B cell (primary cell): ENCODE results near the gene KIRREL3. TPM values are rescaled to one million over a fixed set of nuclear protein-coding genes. Genes with fewer than 3 reads are reported as not detected.

Experiments used
- ATAC-seq: fragments of 200-7000 bp; cut with Tn5 transposase; one replicate; pipeline ENCODE4 v1.10.0; 2021; ENCODE audit warnings: low read depth, mild to moderate bottlenecking, moderate number of reproducible peaks, moderate library complexity
- CTCF ChIA-PET: fragments of 350-600 bp; sonication (Branson Sonifier 250); formaldehyde crosslinking; loops from one replicate; lab custom pipeline; 2021; ENCODE audit warnings: antibody characterized with exemption, inconsistent platforms; lab: Charles Lee
- POLR2A ChIA-PET: fragments of 350-600 bp; sonication (Branson Sonifier 250); formaldehyde crosslinking; loops from one replicate; lab custom pipeline; 2021; ENCODE audit warnings: antibody characterized with exemption; lab: Charles Lee
- DNase-seq: peaks from one replicate; pipeline ENCODE4 v3.0.0; 2013
- H2AFZ ChIP-seq: 2 replicates; pipeline ENCODE4 v1.6.1; 2012; ENCODE audit warnings: mild to moderate bottlenecking, low read depth, low read length; ENCODE audit not compliant: insufficient read depth, poor library complexity, severe bottlenecking
- H3K27ac ChIP-seq, 2 donors: 1 replicate in 1 of 2; 2 replicates in 1 of 2; pipeline ENCODE4 v1.5.1; 2012 to 2013; ENCODE audit warnings: low read length in 2 of 2, mild to moderate bottlenecking in 2 of 2, moderate library complexity in 1 of 2
- H3K27me3 ChIP-seq, 4 experiments: fragments of 200-600 bp in 1 of 4; sonication (generic) in 1 of 4; replicated peaks in 1 of 4; 1 replicate in 2 of 4; 2 replicates in 2 of 4; pipeline versions ENCODE4 v1.6.1 to v1.7.0; 2013 to 2016; ENCODE audit warnings: low read length in 3 of 4, mild to moderate bottlenecking in 2 of 4, mixed read lengths in 1 of 4, moderate library complexity in 1 of 4; ENCODE audit not compliant: insufficient read depth in 4 of 4, control insufficient read depth in 3 of 4; ENCODE audit errors: control extremely low read depth in 1 of 4
- H3K36me3 ChIP-seq, 2 experiments: replicated peaks in 1 of 2; 1 replicate in 1 of 2; 2 replicates in 1 of 2; pipeline versions ENCODE4 v1.6.1 to v1.7.1; 2013; ENCODE audit warnings: low read length in 1 of 2; ENCODE audit not compliant: insufficient read depth in 2 of 2, control insufficient read depth in 1 of 2; ENCODE audit errors: control extremely low read depth in 1 of 2, extremely low read depth in 1 of 2
- H3K4me1 ChIP-seq, 2 donors: fragments of 200-600 bp in 1 of 2; sonication (generic) in 1 of 2; 1 replicate in 1 of 2; 2 replicates in 1 of 2; pipeline versions ENCODE4 v1.5.1 to v1.6.1; 2013 to 2017; ENCODE audit warnings: low read length in 2 of 2; ENCODE audit not compliant: control insufficient read depth in 2 of 2, insufficient read depth in 2 of 2
- H3K4me2 ChIP-seq: replicated peaks from 2 replicates; pipeline ENCODE3; 2012; ENCODE audit warnings: mild to moderate bottlenecking, low read depth, low read length; ENCODE audit not compliant: poor library complexity, severe bottlenecking
- H3K4me3 ChIP-seq, 5 experiments: fragments of 200-600 bp in 1 of 5; sonication (generic) in 1 of 5; 1 replicate in 3 of 5; 2 replicates in 2 of 5; pipeline versions ENCODE4 v1.5.1 to v1.7.0; 2011 to 2016; ENCODE audit warnings: low read length in 4 of 5, mild to moderate bottlenecking in 4 of 5, low read depth in 2 of 5, control low read depth in 1 of 5, moderate library complexity in 1 of 5; ENCODE audit not compliant: insufficient read depth in 1 of 5; ENCODE audit errors: control extremely low read depth in 1 of 5, extremely low read depth in 1 of 5
- H3K79me2 ChIP-seq: fragments of 200-600 bp; sonication (generic); one replicate; pipeline ENCODE4 v1.6.0; 2016; ENCODE audit warnings: low read length; ENCODE audit not compliant: control insufficient read depth, insufficient read depth
- H3K9ac ChIP-seq: fragments of 200-600 bp; sonication (generic); 2 replicates; pipeline ENCODE4 v1.6.1; 2017; ENCODE audit warnings: mild to moderate bottlenecking, low read length, moderate library complexity
- H3K9me3 ChIP-seq, 3 donors: one replicate each; pipeline versions ENCODE4 v1.6.1 to v1.7.1; 2013; ENCODE audit warnings: low read length in 2 of 3; ENCODE audit not compliant: control insufficient read depth in 2 of 3, insufficient read depth in 1 of 3; ENCODE audit errors: control extremely low read depth in 1 of 3
- H4K20me1 ChIP-seq: 2 replicates; pipeline ENCODE4 v1.6.0; 2012; ENCODE audit warnings: mild to moderate bottlenecking, low read length; ENCODE audit not compliant: insufficient read depth, control insufficient read depth, poor library complexity, severe bottlenecking
- H3K27ac Mint-ChIP-seq: one replicate; pipeline ENCODE4 v1.8.0; 2021; ENCODE audit warnings: mixed read lengths
- H3K27me3 Mint-ChIP-seq: one replicate; pipeline ENCODE4 v1.8.0; 2021; ENCODE audit warnings: mixed read lengths
- H3K4me1 Mint-ChIP-seq: one replicate; pipeline ENCODE4 v1.8.0; 2021; ENCODE audit warnings: mixed read lengths
- H3K4me3 Mint-ChIP-seq: one replicate; pipeline ENCODE4 v1.8.0; 2021; ENCODE audit warnings: mixed read lengths
- H3K9me3 Mint-ChIP-seq: one replicate; pipeline ENCODE4 v1.8.0; 2022; ENCODE audit warnings: mixed read lengths; ENCODE audit not compliant: insufficient read depth
- EZH2 ChIP-seq: IDR thresholded peaks from 2 replicates; pipeline ENCODE4 v1.6.1; 2012; ENCODE audit warnings: borderline replicate concordance, low read depth, mild to moderate bottlenecking, moderate library complexity, low read length; ENCODE audit not compliant: insufficient read depth, poor library complexity, severe bottlenecking
- WGBS: methylation state at CpG from one replicate; pipeline ENCODE4 v1.1.5; 2013; ENCODE audit warnings: missing lambda C conversion rate; ENCODE audit not compliant: insufficient coverage; 5-methylcytosine and 5-hydroxymethylcytosine counted together
- intact Hi-C: fragments of 100-400 bp; cut with micrococcal nuclease; formaldehyde crosslinking; loops from one replicate; pipeline ENCODE4 v1.10.0; 2022
- polyA plus RNA-seq: library from polyadenylated mRNA; depleted of rRNA; stranded (reverse); fragments of >200 nt; gene quantifications from 2 replicates; pipeline ENCODE4 v1.2.3, GENCODE V29; 2012
- total RNA-seq, 2 donors: library from RNA; stranded (reverse); fragments of 120-200 nt in 1 of 2; gene quantifications; 1 replicate in 1 of 2; 2 replicates in 1 of 2; pipeline versions ENCODE4 v1.2.3 to v1.2.4, GENCODE V29; 2013 to 2022
- TF ChIP-seq, protein P1 (sequence below): fragments of 200-600 bp; IDR thresholded peaks from one replicate; pipeline ENCODE4 v1.8.0; 2022; ENCODE audit warnings: antibody characterized with exemption, mild to moderate bottlenecking

Gene KIRREL3
- total and polyA plus RNA-seq, 2 donors (not counting 1 experiment from before 2014, with no cell fraction given) = not detected

DNA sequence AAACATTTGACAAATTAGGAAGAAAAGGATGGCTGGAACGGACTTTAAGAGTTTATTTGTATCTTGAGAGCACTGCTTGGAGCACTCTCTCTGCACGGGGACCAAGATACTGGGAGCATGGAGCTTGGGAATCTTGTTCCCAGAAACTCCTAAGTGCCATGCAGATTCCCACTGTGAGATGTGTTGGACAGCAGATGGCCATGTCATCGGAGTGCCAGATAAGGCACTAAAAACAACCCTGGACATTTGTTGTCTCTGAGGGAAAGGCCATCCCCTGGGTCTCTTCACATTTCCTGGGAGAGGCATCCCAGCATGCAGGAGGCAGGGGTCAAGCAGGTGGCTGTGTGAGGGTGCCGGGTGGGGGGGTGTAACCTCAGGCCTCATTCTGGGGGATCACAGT, 2.9 kb downstream of the KIRREL3 start:
- ATAC-seq (no peak), DNase-seq (no peak)
- Histone ChIP-seq H4K20me1 (no peaks in the 10 kb centered on the region), H3K36me3 (no peaks in the 10 kb centered on the region), H3K79me2 (no peaks in the 10 kb centered on the region), H3K9me3 (peaks cover 0 to under 1% (median 0%) of the 10 kb centered on the region in 3 donors), H3K9ac (no peak overlapping the region), H3K4me3 (no peak overlapping the region), H2AFZ (no peak overlapping the region), H3K27ac (no peak overlapping the region), H3K27me3 (peaks cover 0 to 34% (median 17%) of the 10 kb centered on the region in 4 experiments), H3K4me2 (no peak overlapping the region), H3K4me1 (peaks cover 0 to 3% of the 10 kb centered on the region in 2 donors)
- ChIA-PET CTCF (no interaction called here), POLR2A (no interaction called here)
- no peaks in the 10 kb centered on the region for H3K4me1 Mint-ChIP-seq
- no peaks in the 10 kb centered on the region for H3K9me3 Mint-ChIP-seq
- 82% methylated on average over 4 of the region's 4 CpGs for WGBS
- H3K4me3 Mint-ChIP-seq = no peak overlapping the region
- TF ChIP-seq, protein P1, sequence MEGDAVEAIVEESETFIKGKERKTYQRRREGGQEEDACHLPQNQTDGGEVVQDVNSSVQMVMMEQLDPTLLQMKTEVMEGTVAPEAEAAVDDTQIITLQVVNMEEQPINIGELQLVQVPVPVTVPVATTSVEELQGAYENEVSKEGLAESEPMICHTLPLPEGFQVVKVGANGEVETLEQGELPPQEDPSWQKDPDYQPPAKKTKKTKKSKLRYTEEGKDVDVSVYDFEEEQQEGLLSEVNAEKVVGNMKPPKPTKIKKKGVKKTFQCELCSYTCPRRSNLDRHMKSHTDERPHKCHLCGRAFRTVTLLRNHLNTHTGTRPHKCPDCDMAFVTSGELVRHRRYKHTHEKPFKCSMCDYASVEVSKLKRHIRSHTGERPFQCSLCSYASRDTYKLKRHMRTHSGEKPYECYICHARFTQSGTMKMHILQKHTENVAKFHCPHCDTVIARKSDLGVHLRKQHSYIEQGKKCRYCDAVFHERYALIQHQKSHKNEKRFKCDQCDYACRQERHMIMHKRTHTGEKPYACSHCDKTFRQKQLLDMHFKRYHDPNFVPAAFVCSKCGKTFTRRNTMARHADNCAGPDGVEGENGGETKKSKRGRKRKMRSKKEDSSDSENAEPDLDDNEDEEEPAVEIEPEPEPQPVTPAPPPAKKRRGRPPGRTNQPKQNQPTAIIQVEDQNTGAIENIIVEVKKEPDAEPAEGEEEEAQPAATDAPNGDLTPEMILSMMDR = no peak
- TF ChIP-seq EZH2 = no peak
- peaks cover 41% of the 10 kb centered on the region for H3K27me3 Mint-ChIP-seq
- intact Hi-C loops = no loop called here
- no peak overlapping the region for H3K27ac Mint-ChIP-seq

GRCh38 chr11:126997196-126997595, 3.4 kb downstream of the KIRREL3 start:
- Histone ChIP-seq H3K36me3 (no peaks in the 10 kb centered on the region), H3K4me1 (peaks cover 0 to 3% of the 10 kb centered on the region in 2 donors), H3K9ac (no peak overlapping the region), H3K9me3 (no peaks in the 10 kb centered on the region), H3K79me2 (no peaks in the 10 kb centered on the region), H3K4me3 (no peak overlapping the region), H3K27me3 (peaks cover 0 to 32% (median 16%) of the 10 kb centered on the region in 4 experiments), H3K27ac (no peak overlapping the region), H3K4me2 (no peak overlapping the region), H4K20me1 (no peaks in the 10 kb centered on the region), H2AFZ (no peak overlapping the region)
- no peaks in the 10 kb centered on the region for H3K4me1 Mint-ChIP-seq
- no peaks in the 10 kb centered on the region for H3K9me3 Mint-ChIP-seq
- WGBS = 61% methylated on average over 2 of the region's 5 CpGs
- CTCF ChIA-PET = no interaction called here
- H3K27ac Mint-ChIP-seq = no peak overlapping the region
- intact Hi-C loops = no loop called here
- ATAC-seq = no peak
- peaks cover 39% of the 10 kb centered on the region for H3K27me3 Mint-ChIP-seq
- no peak overlapping the region for H3K4me3 Mint-ChIP-seq
- POLR2A ChIA-PET = no interaction called here
- DNase-seq = no peak
- TF ChIP-seq, protein P1 = no peak
- no peak for TF ChIP-seq EZH2
